ENCODE results near the gene GPR17.

The GPR17 gene

GRCh38 chr2:127622561-127623387 lies 23.2 kb upstream of the GPR17 start:
- Histone ChIP-seq H3K27ac (no peak overlapping the region), H3K9me3 (no peaks in the 10 kb centered on the region), H3K27me3 (peaks cover 0 to 48% of the 10 kb centered on the region in 2 donors), H3K4me1 (no peaks in the 10 kb centered on the region), H3K4me3 (no peak overlapping the region), H3K36me3 (no peaks in the 10 kb centered on the region)
- intact Hi-C loops (cut with DNase I; ENCODE audit: low total_unique reads) = no loop called here
- TF ChIP-seq CTCF (IDR thresholded peaks at IDR 0.05) = no peak
- DNase-seq = peak in 1 of 2 donors; percentile 44

- H3K4me1 ChIP-seq = no peaks in the 10 kb centered on the region
- H3K27me3 ChIP-seq = peaks cover 0 to 48% of the 10 kb centered on the region in 2 donors
- no peaks in the 10 kb centered on the region for H3K9me3 ChIP-seq
- intact Hi-C loops (cut with DNase I; ENCODE audit: low total_unique reads) = no loop called here
- TF ChIP-seq CTCF (IDR thresholded peaks at IDR 0.05) = no peak
- no peaks in the 10 kb centered on the region for H3K36me3 ChIP-seq
- H3K27ac ChIP-seq = no peak overlapping the region
- H3K4me3 ChIP-seq = no peak overlapping the region
- DNase-seq = peak in 1 of 2 donors; percentile 59
Measured at GRCh38 chr2:127623388-127624319, 22.3 kb upstream of the GPR17 start.

- TF ChIP-seq CTCF (IDR thresholded peaks at IDR 0.05) = no peak
- peak in 1 of 2 donors; percentile 60 for DNase-seq
Measured at GRCh38 chr2:127624320-127624755, 21.6 kb upstream of the GPR17 start.

GRCh38 chr2:127624756-127625571 lies 21.0 kb upstream of the GPR17 start:
- DNase-seq = peak in 1 of 2 donors; percentile 61
- Histone ChIP-seq H3K27me3 (peaks cover 0 to 48% of the 10 kb centered on the region in 2 donors), H3K4me1 (no peaks in the 10 kb centered on the region), H3K27ac (no peak overlapping the region), H3K36me3 (no peaks in the 10 kb centered on the region), H3K9me3 (no peaks in the 10 kb centered on the region), H3K4me3 (no peak overlapping the region)
- TF ChIP-seq CTCF (IDR thresholded peaks at IDR 0.05) = no peak
- intact Hi-C loops (cut with DNase I; ENCODE audit: low total_unique reads) = no loop called here

More at GRCh38 chr2:127624320-127624755, 21.6 kb upstream of the GPR17 start:
- peaks cover 0 to 48% of the 10 kb centered on the region in 2 donors for H3K27me3 ChIP-seq
- no peak overlapping the region for H3K27ac ChIP-seq
- H3K4me1 ChIP-seq = no peaks in the 10 kb centered on the region
- no peak overlapping the region for H3K4me3 ChIP-seq
- no peaks in the 10 kb centered on the region for H3K9me3 ChIP-seq
- H3K36me3 ChIP-seq = no peaks in the 10 kb centered on the region
- intact Hi-C loops (cut with DNase I; ENCODE audit: low total_unique reads) = no loop called here

- Histone ChIP-seq H3K27ac (no peak overlapping the region), H3K36me3 (no peaks in the 10 kb centered on the region), H3K4me1 (no peaks in the 10 kb centered on the region), H3K4me3 (no peak overlapping the region), H3K27me3 (peaks cover 0 to 48% of the 10 kb centered on the region in 2 donors), H3K9me3 (no peaks in the 10 kb centered on the region)
- TF ChIP-seq CTCF (IDR thresholded peaks at IDR 0.05) = no peak
- peak in 1 of 2 donors; percentile 58 for DNase-seq
- intact Hi-C loops (cut with DNase I; ENCODE audit: low total_unique reads) = no loop called here
Measured at GRCh38 chr2:127625572-127625951, 20.4 kb upstream of the GPR17 start.

Data from tibial artery (tissue), 4 donors.